Endothelial cell (in vitro differentiated cells): Measurements from ENCODE around the gene GAB2. TPM values are rescaled to one million over a fixed set of nuclear protein-coding genes. Genes with fewer than 3 reads are reported as not detected.

Source experiments
- DNase-seq: peaks from one replicate; pipeline ENCODE4 v3.0.0; 2021; ENCODE audit warnings: low spot score
- H3K27ac Mint-ChIP-seq: one replicate; pipeline ENCODE4 v1.8.0; 2021; ENCODE audit warnings: mixed read lengths, inconsistent platforms; ENCODE audit not compliant: unreplicated experiment
- H3K27me3 Mint-ChIP-seq: one replicate; pipeline ENCODE4 v1.8.0; 2021; ENCODE audit warnings: mild to moderate bottlenecking, moderate library complexity, mixed read lengths, inconsistent platforms; ENCODE audit not compliant: unreplicated experiment
- H3K36me3 Mint-ChIP-seq: one replicate; pipeline ENCODE4 v1.8.0; 2021; ENCODE audit warnings: mild to moderate bottlenecking, low read depth, mixed read lengths, inconsistent platforms; ENCODE audit not compliant: unreplicated experiment
- H3K4me1 Mint-ChIP-seq: one replicate; pipeline ENCODE4 v1.8.0; 2021; ENCODE audit warnings: mild to moderate bottlenecking, mixed read lengths, inconsistent platforms; ENCODE audit not compliant: unreplicated experiment
- H3K4me3 Mint-ChIP-seq: one replicate; pipeline ENCODE4 v1.8.0; 2021; ENCODE audit warnings: mild to moderate bottlenecking, mixed read lengths, inconsistent platforms; ENCODE audit not compliant: unreplicated experiment
- H3K9me3 Mint-ChIP-seq: one replicate; pipeline ENCODE4 v1.8.0; 2021; ENCODE audit warnings: mixed read lengths, inconsistent platforms; ENCODE audit not compliant: unreplicated experiment
- total RNA-seq: library from RNA; stranded (reverse); fragmentation: NEBNext Ultra II Directional; extraction: Animal tissue kit (Norgen Biotek cat#: 25700); gene quantifications from one replicate; pipeline ENCODE4 v1.2.1, GENCODE V29; 2021; ENCODE audit not compliant: unreplicated experiment
- TF ChIP-seq, protein P1 (sequence below): fragments of 200-600 bp; sonication (generic); IDR thresholded peaks from one replicate; pipeline ENCODE4 v1.5.0; 2021; ENCODE audit warnings: antibody characterized with exemption; ENCODE audit not compliant: unreplicated experiment

GAB2 gene
- total RNA-seq, 1 donor from 2014 or later, result 81.0 TPM

DNA sequence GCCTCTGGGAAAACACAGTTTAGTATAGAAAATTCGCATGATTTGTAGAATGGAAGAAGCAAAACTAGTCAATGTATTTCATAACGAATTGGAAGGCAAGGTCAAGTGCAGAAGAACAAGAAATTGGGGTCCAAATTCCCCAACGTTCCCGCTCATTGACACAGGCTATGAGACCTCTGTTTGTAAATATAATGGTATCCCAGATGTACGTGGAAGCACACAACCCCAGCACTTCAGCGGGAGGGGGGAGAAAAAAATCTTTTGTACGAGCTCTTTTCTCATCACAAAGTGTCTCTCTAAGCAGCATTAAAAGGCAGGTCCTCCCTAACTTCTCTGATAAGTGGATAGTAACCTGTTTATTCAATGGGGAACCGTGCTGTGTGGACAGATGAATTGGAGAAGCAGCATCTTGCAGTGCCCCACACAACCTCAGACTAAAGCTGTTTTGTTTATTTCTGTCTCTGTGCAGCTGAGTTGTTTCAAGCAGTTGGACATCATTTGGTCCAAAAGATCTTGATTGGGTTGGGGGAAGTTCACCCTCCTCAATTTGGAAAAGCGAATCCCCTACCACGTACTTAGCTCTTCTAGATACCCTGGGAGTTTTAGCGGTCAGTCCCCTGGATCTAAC lies 1.1 kb upstream of the GAB2 start:
- no peak for DNase-seq
- TF ChIP-seq, protein P1, sequence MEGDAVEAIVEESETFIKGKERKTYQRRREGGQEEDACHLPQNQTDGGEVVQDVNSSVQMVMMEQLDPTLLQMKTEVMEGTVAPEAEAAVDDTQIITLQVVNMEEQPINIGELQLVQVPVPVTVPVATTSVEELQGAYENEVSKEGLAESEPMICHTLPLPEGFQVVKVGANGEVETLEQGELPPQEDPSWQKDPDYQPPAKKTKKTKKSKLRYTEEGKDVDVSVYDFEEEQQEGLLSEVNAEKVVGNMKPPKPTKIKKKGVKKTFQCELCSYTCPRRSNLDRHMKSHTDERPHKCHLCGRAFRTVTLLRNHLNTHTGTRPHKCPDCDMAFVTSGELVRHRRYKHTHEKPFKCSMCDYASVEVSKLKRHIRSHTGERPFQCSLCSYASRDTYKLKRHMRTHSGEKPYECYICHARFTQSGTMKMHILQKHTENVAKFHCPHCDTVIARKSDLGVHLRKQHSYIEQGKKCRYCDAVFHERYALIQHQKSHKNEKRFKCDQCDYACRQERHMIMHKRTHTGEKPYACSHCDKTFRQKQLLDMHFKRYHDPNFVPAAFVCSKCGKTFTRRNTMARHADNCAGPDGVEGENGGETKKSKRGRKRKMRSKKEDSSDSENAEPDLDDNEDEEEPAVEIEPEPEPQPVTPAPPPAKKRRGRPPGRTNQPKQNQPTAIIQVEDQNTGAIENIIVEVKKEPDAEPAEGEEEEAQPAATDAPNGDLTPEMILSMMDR, result no peak
- H3K9me3 Mint-ChIP-seq, result no peaks in the 10 kb centered on the region
- peaks cover 5% of the 10 kb centered on the region for H3K36me3 Mint-ChIP-seq
- peaks cover 17% of the 10 kb centered on the region for H3K27me3 Mint-ChIP-seq
- peak overlapping the region; percentile 91 for H3K4me3 Mint-ChIP-seq
- H3K27ac Mint-ChIP-seq, result peak overlapping the region; percentile 65
- H3K4me1 Mint-ChIP-seq, result peaks cover 51% of the 10 kb centered on the region

DNA sequence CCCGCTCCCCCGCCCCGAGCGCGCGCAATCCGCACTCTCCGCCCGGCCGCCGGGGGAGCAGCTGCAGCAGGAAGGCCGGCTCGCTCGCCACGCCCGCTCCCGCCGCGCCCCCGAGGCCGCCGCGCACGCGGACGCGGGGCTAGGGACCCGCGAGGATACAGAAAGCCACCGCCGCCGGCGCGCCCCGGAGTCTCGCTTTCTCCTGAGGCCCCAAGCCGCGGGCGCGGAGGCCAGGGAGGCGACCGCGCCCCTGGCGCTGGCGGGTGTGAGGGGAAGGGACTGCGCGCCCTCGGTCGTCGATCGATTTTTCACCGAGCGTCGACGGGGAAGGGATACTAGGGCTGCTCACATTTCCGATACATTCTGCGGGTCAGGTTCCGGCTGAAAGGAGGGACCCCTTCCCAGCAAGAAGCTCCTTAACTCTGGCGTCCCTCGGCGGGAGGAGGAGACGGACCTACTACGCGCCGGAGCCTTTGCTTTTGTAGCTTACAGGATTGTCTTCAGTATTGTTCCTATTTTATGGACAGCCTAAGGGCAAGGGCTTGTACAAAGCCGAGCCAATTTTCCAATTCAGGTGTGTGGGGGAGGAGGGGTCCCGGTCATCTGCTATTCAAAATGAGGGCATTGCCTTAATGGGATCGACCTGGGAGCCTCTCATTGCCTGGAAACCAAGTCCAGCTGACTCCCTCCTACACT lies 416 bp upstream of the GAB2 start:
- Mint-ChIP-seq H3K27ac (peak overlapping the region; percentile 65), H3K9me3 (no peaks in the 10 kb centered on the region), H3K4me1 (peaks cover 53% of the 10 kb centered on the region), H3K4me3 (peak overlapping the region; percentile 91), H3K27me3 (peaks cover 17% of the 10 kb centered on the region), H3K36me3 (peaks cover 5% of the 10 kb centered on the region)
- peak; percentile 92 for DNase-seq
- TF ChIP-seq, protein P1, result no peak

DNA sequence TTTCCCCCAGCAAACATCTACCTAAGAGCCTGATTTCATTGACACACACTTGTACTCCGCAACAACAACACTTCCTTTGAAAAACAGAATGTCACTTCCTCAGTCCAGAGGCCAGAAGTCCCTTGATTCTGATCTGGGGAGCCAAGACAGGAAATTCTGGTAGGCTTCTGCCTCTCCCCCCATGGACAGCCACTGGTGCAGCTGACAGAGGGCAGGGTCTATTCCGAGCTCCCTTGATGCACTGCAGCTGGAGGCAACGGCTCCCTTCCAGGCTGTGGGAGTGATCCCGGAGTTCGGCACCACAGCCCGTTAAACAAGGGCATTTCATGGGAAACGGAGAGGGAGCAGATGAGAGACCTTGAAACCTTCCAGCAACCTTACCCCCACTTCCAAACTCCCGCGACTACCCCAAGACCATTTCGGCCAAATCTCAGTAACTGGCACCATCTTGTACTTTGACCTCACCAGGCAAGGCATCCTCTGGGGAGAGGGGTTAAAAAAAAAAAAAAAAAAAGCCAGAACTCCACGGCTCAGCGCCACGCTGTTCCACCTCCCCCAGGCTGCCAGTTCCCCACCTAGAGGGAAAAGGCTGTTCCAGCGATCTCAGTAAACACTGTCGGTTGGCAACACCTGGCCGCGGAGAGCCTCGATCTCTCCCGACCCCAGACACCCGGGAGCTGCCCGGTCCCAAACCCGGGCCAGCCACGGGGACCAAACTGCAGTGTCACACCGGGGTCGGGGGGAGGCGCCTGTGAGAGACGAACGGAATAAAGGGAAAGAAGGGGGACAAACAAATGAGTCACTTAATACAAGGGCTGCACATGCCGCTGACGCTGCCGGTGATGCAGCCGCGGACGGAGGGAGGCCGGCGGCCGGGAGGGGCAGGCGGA lies 1.1 kb downstream of the GAB2 start:
- Mint-ChIP-seq H3K4me3 (peak overlapping the region; percentile 87), H3K9me3 (no peaks in the 10 kb centered on the region), H3K27me3 (peaks cover 14% of the 10 kb centered on the region), H3K27ac (peak overlapping the region; percentile 93), H3K4me1 (peaks cover 49% of the 10 kb centered on the region), H3K36me3 (peaks cover 5% of the 10 kb centered on the region)
- peak; percentile 81 for DNase-seq
- TF ChIP-seq, protein P1, result peak; percentile 69

DNA sequence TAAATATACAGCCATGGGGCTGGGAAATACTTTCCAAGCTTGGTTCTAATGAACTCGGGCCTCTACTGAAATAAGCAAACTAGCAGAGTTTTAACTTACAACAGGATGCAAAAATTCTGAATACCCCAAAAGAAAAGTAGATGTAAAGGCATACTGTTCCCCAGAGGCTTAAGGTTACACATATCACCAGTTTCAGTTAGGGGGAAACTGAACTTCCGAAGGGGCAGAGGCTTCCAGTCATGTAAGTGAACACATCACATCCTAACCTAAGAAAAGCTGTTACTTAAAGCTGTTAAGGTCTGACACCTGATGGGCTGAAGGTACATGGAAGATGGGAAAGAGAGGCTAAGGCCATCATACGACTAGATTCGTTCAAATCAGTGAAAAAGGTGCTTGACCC lies 2.3 kb downstream of the GAB2 start:
- H3K4me1 Mint-ChIP-seq, result peaks cover 45% of the 10 kb centered on the region
- TF ChIP-seq, protein P1, result no peak
- H3K9me3 Mint-ChIP-seq, result no peaks in the 10 kb centered on the region
- H3K4me3 Mint-ChIP-seq, result peak overlapping the region; percentile 87
- peak overlapping the region; percentile 89 for H3K27ac Mint-ChIP-seq
- peaks cover 14% of the 10 kb centered on the region for H3K27me3 Mint-ChIP-seq
- no peak for DNase-seq
- peaks cover 9% of the 10 kb centered on the region for H3K36me3 Mint-ChIP-seq
